Stimulated activated CD8-positive, alpha-beta memory T cell treated with anti-CD3 and anti-CD28 coated beads, Interleukin-15, amount 100 ng/mL, for 48 hours (primary cell): ENCODE results near the gene WWC1.
"Not testable (repeated sequence)": the region's sequence is repeated elsewhere in the genome, so short reads cannot be mapped to it uniquely, and the experiment has no call there.

Experiments used
- DNase-seq, 2 donors: peaks; one replicate each; pipeline ENCODE4 v3.0.0-alpha.2; 2020; ENCODE audit warnings: low read depth in 2 of 2

Gene WWC1

GRCh38 chr5:168308976-168309598 lies 17.6 kb downstream of the WWC1 start:
- DNase-seq = no peak

- DNase-seq = not testable (repeated sequence)
Observed at GRCh38 chr5:168310541-168310940, 19.1 kb downstream of the WWC1 start.

GRCh38 chr5:168311061-168311566 lies 19.7 kb downstream of the WWC1 start:
- no peak for DNase-seq

- no peak for DNase-seq
Observed at GRCh38 chr5:168312606-168313295, 21.3 kb downstream of the WWC1 start.

- DNase-seq = no peak
Observed at GRCh38 chr5:168313596-168314204, 22.3 kb downstream of the WWC1 start.

- no peak for DNase-seq
Observed at GRCh38 chr5:168314735-168315411, 23.4 kb downstream of the WWC1 start.

- no peak for DNase-seq
Observed at GRCh38 chr5:168315416-168316138, 24.1 kb downstream of the WWC1 start.

- DNase-seq = no peak
Observed at GRCh38 chr5:168316139-168316578, 24.7 kb downstream of the WWC1 start.

GRCh38 chr5:168317096-168317520 lies 25.7 kb downstream of the WWC1 start:
- DNase-seq = no peak

- no peak for DNase-seq
Observed at GRCh38 chr5:168317521-168318147, 26.2 kb downstream of the WWC1 start.

- DNase-seq = no peak
Observed at GRCh38 chr5:168318240-168318639, 26.8 kb downstream of the WWC1 start.

- DNase-seq = no peak
Observed at GRCh38 chr5:168319774-168320173, 28.3 kb downstream of the WWC1 start.

- DNase-seq = no peak
Observed at GRCh38 chr5:168320805-168321204, 29.4 kb downstream of the WWC1 start.

GRCh38 chr5:168324859-168325630 lies 33.6 kb downstream of the WWC1 start:
- DNase-seq = no peak

- DNase-seq = no peak
Observed at GRCh38 chr5:168327019-168327421, 35.6 kb downstream of the WWC1 start.

- DNase-seq = no peak
Observed at GRCh38 chr5:168327451-168327850, 36.0 kb downstream of the WWC1 start.

GRCh38 chr5:168327994-168328393 lies 36.5 kb downstream of the WWC1 start:
- no peak for DNase-seq

GRCh38 chr5:168328814-168329213 lies 37.4 kb downstream of the WWC1 start:
- DNase-seq = no peak

- no peak for DNase-seq
Observed at GRCh38 chr5:168329302-168329701, 37.9 kb downstream of the WWC1 start.

GRCh38 chr5:168332042-168332441 lies 40.6 kb downstream of the WWC1 start:
- DNase-seq = no peak
